GM19239 (cell line): ENCODE results near the gene LRRC10.
"Not testable (repeated sequence)": the region's sequence is repeated elsewhere in the genome, so short reads cannot be mapped to it uniquely, and the experiment has no call there.

Experiments used
- DNase-seq: peaks from one replicate; pipeline ENCODE4 v3.0.0; 2011; ENCODE audit warnings: low spot score; ENCODE audit not compliant: insufficient read length
- FAIRE-seq: peaks from 2 replicates; lab custom pipeline; 2011; peaks lifted over from hg19 to GRCh38; lab: Jason Lieb, UNC

LRRC10 gene

DNA sequence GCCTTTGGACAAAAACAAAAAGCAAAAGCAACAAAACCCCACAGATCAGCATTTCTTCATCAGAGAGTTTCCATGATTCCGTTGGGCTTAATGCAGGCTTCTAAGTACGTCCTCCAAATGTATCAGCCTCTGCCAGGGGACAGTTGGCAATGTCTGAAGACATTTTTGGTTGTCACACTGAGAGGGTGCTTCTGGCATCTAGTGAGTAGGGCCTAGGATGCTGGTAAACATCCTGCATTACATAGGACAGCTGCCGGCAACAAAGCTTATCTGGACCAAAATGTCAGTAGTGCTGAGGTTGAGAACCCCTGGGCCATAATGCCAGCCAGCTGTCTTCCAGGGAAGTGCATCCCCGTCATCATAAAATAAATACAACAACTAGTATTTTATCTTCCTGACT is 9.4 kb upstream of the LRRC10 start:
- FAIRE-seq (no peak), DNase-seq (no peak)

DNA sequence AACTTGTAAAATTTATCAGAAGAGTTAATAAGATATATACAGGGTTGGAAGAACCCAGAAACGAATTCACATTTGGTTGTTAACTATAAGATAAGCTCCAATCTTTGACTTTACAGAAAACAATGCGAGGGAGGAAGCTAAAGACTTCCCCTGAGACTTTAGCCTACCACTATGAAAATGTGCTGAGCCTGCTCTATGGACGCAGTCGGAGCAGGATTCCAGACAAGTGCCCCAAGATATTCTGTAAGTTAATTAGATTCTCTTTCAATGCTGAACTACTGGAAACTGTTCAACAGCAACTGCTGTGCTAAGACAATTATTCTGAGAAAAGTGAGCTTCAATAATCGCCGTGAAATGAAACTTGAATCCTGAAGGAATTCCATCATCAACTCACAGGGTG is 8.3 kb upstream of the LRRC10 start:
- no peak for FAIRE-seq
- DNase-seq = no peak

DNA sequence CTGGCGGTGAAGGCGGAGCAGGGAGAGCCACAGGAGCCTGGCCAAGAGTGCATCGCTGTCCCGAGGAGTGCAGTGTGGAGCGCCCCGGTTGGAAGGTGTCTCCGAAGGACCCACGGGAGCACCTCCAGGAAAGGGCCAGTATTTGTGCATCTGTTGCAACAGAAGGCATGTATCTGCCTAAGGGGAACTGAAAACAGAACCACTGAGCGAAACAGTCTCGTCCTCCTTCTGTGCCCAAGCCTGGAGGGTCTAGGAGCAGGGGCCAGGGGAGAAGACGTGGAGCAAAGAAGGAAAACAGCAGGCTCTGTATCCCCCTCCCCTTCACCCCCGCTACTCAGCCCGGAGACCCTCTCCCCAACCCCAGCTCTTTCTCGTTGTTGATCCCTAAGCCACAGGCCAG is 5.3 kb upstream of the LRRC10 start:
- DNase-seq (no peak), FAIRE-seq (no peak)

DNA sequence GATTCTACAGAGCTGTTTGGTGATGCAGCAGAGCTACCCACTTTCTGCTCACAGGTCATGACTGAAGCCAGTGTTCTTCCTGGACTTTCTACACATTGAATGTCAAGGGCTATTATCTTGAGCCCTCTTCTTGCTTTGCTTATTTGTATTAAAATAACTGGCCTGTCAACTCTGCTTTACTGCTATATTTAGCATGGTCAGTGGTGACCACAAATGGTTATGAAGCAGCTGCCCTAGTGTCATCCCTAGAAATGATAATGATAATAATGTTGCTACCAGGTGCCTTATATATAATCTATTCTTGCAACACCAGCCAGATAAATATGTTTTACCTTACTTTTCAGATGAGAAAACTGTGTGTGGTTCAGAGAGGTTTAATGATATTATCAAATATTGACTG is 2.6 kb upstream of the LRRC10 start:
- DNase-seq (no peak), FAIRE-seq (no peak)

DNA sequence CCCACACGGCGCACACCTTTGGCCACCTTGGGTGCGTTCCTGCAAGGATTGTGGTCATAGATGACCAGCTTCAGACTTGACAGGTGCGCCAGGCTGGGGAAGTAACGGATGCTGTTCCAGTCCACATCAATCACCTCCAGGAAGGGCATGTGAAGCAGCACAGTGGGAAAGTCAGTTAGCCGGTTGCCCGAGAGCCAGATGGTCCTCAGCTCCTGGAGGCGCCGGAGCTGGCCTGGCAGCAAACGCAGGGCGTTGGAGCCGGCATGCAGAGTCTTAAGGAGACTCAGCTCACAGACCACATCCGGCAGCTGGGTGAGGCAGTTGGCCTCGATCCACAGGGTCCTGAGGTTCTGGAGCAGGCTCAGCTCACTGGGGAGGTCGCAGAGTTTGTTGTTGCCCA is 581 bp downstream of the LRRC10 start:
- DNase-seq (no peak), FAIRE-seq (no peak)

DNA sequence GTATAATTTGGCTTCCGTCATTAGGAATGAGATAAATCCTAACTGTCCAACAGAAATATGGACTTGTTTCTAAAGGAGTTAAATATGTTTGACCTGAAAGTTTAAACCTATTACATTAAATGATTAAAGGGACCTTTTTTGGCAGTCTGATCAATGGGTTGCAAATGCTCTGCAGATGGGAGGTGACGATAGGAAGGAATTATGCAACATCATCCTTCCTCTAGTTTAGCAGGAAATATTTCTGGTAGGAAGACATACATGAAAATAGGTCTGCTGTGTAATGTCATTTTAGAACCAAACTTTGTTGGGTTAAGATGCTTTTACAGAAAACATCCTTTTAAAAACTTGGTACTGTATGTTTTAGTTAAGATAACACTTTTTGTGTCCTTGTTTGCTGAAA is 2.6 kb downstream of the LRRC10 start:
- no peak for DNase-seq
- FAIRE-seq = no peak

DNA sequence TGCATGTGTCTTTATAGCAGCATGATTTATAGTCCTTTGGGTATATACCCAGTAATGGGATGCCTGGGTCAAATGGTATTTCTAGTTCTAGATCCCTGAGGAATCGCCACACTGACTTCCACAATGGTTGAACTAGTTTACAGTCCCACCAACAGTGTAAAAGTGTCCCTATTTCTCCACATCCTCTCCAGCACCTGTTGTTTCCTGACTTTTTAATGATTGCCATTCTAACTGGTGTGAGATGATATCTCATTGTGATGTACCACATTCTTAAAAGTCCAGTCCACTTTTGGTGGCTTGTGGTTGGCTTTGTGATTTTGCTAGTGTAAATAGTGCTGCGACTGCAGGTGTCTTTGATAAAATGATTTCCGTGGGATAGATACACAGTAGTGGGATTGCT is 6.4 kb downstream of the LRRC10 start:
- not testable (repeated sequence) for DNase-seq, FAIRE-seq

DNA sequence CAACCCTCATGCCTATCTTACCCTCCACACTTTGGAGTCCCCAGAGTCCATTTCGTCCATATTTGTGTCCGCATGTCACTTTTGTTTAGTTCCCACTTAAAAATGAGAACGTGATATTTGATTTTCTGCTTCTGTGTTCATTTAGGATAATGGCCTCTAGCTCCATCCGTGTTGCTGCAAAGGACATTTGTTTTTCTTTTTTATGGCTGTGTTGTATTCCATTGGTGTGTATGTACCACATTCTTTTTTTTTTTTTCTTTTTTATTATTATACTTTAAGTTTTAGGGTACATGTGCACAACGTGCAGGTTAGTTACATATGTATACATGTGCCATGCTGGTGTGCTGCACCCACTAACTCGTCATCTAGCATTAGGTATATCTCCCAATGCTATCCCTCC is 7.2 kb downstream of the LRRC10 start:
- DNase-seq, FAIRE-seq: not testable (repeated sequence)

DNA sequence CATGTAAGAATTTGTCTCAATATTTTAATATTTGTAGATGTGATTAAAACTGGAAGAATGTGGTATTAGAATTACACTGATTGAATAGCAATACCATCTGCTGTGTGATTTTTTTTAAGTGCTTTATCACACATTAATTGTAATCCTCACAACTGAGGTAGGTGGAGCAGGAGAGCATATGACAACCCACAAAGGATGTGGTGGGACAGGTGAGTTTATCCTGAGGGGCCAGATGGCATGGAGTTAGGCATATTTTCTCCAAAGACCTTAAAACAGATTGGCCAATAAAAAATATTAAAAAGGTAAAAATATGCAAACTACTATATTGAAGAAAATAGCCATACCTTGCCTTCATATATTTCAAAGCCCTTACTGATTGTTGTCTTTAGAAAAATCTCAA is 7.8 kb downstream of the LRRC10 start:
- FAIRE-seq = no peak
- DNase-seq = no peak

DNA sequence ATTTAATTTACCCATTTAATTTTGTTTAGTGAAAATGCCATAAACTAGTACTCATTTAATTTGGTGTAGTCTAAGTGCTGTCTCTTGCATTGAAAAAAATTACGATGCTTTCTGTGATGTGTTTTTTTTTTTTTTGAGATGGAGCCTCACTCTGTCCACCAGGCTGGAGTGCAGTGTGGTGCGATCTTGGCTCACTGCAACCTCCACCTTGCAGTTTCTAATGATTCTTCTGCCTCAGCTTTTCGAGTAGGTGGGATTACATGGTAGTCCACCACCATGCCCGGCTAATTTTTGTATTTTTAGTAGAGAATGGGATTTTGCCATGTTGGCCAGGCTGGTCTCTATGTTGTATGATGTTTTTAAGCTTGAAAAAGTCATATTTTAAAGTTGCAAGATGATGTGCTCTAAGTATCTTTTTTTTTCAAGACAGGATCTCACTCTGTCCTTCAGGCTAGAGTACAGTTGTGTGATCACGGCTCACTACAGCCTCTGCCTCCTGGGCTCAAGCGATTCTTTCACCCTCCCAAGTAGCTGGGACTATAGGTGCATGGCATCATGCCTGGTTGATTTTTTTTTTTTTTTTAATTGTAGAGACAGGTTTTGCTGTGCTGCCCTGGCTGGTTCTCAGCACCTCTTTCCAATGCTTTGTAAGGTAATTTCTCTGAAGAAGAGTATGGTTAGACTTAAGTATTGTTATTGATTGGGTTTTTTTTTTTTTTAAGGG is 8.6 kb downstream of the LRRC10 start:
- FAIRE-seq (no peak), DNase-seq (no peak)

DNA sequence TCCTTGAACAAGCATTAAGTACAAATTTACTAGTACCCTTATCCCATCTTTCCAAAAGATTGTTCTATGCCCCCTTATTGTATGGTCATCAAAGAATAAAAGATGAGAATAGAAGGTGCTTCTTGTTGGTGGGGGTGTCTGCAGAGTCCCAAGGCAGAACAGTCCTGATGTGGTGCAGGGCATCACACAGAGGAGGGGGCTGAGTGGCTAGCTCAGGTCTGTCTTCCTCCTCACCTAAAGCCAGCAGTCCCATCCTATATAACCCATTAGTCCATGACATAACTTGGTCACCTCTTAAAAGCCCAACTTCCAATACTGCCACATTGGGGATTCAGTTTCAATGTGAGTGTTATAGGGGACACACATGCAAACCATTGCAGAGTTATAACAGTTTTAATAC is 9.9 kb downstream of the LRRC10 start:
- FAIRE-seq = no peak

DNA sequence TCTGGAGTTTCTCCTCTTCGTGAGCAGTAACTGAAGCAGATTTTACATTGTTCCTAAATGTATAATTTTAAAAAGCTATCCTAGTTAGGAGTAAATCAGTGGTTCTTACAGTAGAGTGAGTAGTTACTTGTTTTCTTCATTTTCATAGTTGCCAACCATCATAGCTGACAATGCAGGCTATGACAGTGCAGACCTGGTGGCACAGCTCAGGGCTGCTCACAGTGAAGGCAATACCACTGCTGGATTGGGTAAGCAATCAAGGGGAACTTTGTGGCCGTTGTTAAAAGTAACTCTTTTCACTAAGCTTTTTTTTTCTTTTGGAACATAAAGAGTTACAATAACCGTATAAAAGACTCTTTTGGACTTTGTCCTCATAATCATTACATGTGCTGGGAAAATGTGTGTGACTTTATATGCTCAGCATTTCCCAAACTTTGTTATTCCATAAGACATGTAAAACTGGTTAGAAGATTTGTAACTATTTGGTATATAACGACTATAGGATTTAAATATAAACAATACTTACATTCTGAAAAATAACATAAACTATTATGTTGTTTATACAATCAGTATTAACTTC is 12.4 kb downstream of the LRRC10 start:
- no peak for DNase-seq
- no peak for FAIRE-seq

More for the DNA sequence above, 9.9 kb downstream of the LRRC10 start:
- DNase-seq = no peak

DNA sequence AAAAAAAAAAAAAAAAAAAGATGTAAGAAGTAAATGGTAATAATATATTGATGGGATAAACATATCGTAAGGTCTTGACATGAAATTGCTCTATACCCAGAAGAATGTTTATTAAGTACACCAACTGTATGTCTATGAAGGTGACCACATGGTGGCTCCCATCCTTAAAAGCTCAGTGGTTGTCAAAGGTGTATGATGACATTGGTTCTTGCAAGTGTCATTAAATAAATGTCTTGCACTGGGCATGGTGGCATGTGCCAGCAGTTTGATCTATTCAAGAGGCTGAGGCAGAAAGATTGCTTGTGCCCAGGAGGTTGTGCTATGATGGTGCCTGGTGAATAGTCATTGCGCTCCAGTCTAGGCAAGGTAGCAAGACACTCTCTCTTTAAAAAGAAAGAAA is 15.0 kb downstream of the LRRC10 start:
- DNase-seq (no peak), FAIRE-seq (no peak)

DNA sequence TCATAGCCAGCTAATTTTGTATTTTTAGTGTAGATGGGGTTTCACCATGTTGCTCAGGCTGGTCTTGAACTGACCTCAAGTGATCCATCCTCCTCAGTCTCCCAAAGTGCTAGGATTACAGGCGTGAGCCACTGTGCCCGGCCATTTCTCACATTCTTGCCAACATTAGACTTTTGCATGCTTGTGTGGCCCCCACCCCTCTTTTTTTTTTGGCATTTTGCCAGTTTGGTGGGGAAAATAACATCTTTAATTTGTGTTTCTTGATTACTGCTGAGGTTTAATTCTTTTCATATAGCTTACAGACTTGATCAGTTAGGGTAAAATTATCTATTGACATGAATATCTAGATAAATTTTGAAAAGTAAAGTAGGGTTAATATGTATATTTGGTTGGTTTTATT is 21.6 kb downstream of the LRRC10 start:
- FAIRE-seq = no peak
- DNase-seq = no peak

DNA sequence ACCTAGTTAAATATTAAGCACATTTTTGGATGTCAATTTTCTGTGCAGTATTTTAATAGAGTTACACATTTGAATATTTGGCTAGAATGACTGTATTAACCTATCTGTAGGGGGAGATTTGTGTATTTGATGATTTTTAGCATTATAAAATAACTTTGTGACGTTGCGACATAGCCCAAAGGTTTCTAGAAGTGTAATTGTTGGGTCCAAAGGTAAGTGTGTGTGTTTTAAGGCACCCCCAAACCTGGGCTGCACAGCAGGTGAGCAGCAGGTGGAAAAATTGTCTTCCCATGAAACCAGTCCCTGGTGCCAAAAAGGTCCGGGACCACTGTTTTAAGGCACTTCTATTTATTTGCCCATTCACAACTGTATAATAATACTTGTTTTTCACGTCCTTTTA is 22.2 kb downstream of the LRRC10 start:
- FAIRE-seq (no peak), DNase-seq (no peak)

DNA sequence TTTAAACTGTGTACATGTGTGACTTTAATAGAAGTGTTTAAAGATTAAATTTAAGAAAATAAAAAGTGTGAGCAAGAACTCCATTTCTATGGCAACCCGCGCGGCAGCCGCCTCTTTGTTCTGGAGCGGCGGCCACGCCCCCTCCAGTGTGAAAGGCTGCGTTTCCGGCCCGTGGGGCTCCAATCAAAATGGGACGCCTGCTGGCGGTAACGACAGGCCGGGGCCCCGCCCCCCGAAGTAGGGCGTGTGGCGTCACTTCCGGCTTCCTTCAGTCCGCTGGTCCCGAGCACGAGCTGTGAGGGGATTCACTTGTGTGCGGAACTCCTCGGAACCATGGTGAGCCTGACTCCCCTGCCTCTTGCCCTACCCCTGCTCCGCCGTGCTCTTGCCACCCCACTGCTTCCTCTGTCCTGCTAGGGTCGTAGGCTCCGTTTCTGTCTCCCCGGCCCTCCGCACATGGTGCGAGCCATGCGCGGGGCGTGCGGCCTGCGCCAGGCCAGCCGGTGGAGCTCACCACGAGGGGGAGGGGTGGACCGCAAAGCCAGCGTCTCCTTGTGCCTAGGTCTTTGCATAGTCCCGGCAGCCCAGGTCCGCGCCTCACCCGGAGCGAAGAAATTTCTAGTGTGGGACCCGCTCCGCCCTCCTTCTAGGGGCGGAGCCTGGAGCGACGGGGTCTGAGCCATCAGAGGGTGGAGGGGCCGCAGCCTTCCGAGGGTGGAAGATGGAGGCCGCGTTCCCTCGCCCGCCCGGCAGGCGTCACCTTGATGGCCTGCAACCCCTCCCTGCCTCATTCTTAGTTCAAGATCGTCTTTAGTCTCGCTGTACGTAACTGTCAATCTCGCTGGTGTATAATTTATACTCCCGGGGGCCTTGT is 25.3 kb downstream of the LRRC10 start, which contains the start of gene CCT2:
Gene CCT2 (plus strand): TSS at position 271 of the 874 bp plus-strand sequence. CDS start 63 bp downstream, at position 334.
- FAIRE-seq (peak; percentile 90), DNase-seq (peak; percentile 77)

DNA sequence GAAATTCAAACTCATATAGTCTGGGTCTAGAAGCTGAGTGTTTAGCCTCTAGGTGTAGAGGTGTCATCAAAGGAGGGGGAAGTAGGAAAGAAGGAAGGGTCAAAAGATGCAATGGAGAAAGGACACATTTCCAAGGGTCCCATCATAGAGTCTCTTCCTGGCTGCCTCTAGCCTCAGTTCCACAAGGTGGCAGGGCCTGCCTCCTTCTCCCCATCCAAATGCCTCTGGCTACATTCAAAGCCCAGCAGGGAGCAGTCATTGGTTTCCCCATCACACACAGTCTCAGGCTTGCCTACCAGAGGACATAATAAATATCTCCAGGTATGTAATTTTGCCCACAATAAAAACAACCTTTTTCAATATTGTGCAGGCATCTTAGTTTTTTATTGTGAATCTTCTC is 27.5 kb downstream of the LRRC10 start:
- DNase-seq = no peak
- FAIRE-seq = no peak

DNA sequence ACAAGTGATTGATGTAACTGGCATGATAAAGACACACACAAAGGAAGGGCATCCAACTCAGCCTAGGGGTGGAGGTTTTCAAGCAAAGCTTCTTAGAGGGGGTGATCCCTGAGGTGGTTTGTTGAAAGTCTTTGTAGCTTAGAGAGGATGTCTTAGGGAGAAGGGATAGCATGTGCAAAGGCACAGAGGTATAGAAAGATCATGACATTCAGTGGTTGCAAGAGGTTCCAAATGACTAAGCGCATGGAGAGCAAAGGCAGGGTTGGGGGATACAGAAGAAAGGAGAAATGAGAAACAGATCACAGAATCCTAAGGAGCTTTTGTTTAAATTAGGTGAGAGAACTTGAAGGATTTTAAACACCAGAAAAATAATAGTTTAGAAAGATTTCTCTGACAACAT is 30.6 kb downstream of the LRRC10 start:
- FAIRE-seq (no peak), DNase-seq (no peak)

DNA sequence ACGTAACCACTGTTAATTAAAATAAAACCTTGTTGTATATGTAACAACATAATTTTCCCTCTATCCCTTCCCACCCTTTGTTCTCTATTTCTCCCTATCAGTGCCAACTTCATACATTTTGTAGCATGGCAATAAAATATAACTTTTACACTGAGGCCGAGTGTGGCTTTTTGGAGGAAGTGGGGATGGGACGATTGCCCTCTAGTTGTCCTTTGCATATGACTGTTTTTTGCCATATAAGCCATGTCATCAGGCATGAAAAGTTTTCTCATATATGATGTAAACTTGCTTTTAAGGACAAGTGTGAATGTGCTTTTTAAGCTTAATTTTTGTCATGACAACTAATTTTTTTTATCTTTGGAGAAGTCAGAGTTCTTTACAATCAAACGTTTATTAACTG is 31.7 kb downstream of the LRRC10 start:
- FAIRE-seq = no peak
- DNase-seq = no peak

DNA sequence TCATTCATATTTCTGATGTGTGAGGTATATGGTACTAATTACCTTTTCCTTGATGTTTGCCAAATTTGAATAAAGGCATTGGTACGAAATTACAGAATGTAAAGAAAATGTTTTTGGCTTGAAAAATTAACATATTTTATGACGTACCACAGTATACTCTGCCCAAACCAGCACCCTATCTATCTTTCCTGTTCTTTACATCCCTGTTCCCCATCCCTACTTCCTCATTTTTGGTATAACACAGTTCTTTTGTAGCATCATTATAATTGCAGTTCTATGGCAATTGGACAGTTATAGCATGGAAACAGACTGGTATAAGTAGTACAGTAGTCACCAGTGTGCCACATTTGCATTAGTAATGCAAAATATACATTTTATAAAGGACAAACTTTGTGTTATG is 32.4 kb downstream of the LRRC10 start:
- DNase-seq (no peak), FAIRE-seq (no peak)

DNA sequence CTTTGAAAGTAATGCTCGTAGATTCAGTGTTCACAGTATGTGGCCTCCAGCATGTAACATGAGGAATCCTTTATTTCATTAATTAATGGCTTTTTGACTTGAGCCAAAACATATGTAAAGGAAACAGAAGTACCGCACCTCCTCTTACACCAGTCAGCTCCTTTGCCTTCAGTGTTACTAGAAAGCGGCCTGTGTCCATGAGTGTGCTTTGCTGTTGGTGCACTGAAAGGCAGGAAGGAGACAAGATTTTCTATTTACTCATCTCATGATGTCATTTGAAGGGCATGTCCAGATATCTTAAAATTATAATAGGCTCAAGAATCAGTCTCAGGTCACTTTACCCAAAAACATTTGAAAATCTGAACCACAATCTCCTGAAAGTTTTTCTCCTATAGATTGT is 35.4 kb downstream of the LRRC10 start:
- no peak for DNase-seq
- no peak for FAIRE-seq
